Mesendoderm (in vitro differentiated cells): ENCODE data around the gene TWNK. TPM values are rescaled to one million over a fixed set of nuclear protein-coding genes. Genes with fewer than 3 reads are reported as not detected.

ENCODE experiments used
- DNase-seq: peaks from one replicate; pipeline ENCODE4 v3.0.0; 2013
- H2AK5ac ChIP-seq: 2 replicates; pipeline ENCODE4 v1.6.1; 2013; ENCODE audit warnings: low read length, inconsistent platforms
- H2BK120ac ChIP-seq: 2 replicates; pipeline ENCODE4 v1.6.1; 2013; ENCODE audit warnings: low read depth, mild to moderate bottlenecking, low read length, moderate library complexity, mixed read lengths
- H2BK15ac ChIP-seq: replicated peaks from 2 replicates; pipeline ENCODE4 v1.6.1; 2013; ENCODE audit warnings: low read depth, mild to moderate bottlenecking, moderate library complexity
- H2BK5ac ChIP-seq: 2 replicates; pipeline ENCODE4 v1.6.1; 2013; ENCODE audit warnings: low read length, inconsistent platforms
- H3K18ac ChIP-seq: 2 replicates; pipeline ENCODE4 v1.6.1; 2013; ENCODE audit warnings: mild to moderate bottlenecking, low read length, mixed read lengths
- H3K23ac ChIP-seq: one replicate; pipeline ENCODE4 v1.6.1; 2013; ENCODE audit warnings: low read length
- H3K27ac ChIP-seq: 2 replicates; pipeline ENCODE4 v1.5.1; 2013; ENCODE audit warnings: low read depth, mild to moderate bottlenecking, inconsistent platforms, low read length, moderate library complexity
- H3K27me3 ChIP-seq: 2 replicates; pipeline ENCODE4 v1.6.1; 2013; ENCODE audit warnings: low read length, control low read depth, mild to moderate bottlenecking, inconsistent platforms; ENCODE audit not compliant: insufficient read depth, poor library complexity
- H3K36me3 ChIP-seq: 2 replicates; pipeline ENCODE4 v1.6.1; 2013; ENCODE audit warnings: low read length, inconsistent platforms; ENCODE audit not compliant: control insufficient read depth, insufficient read depth
- H3K4ac ChIP-seq: one replicate; pipeline ENCODE4 v1.6.1; 2013; ENCODE audit warnings: low read depth, mild to moderate bottlenecking, low read length, moderate library complexity
- H3K4me1 ChIP-seq: 2 replicates; pipeline ENCODE4 v1.6.1; 2013; ENCODE audit warnings: low read depth, low read length, inconsistent platforms; ENCODE audit not compliant: control insufficient read depth
- H3K4me2 ChIP-seq: 2 replicates; pipeline ENCODE4 v1.6.1; 2013; ENCODE audit warnings: low read length
- H3K4me3 ChIP-seq: 2 replicates; pipeline ENCODE4 v1.5.1; 2013; ENCODE audit warnings: mild to moderate bottlenecking, low read length
- H3K56ac ChIP-seq: one replicate; pipeline ENCODE4 v1.6.1; 2013; ENCODE audit warnings: low read length
- H3K79me1 ChIP-seq: 2 replicates; pipeline ENCODE4 v1.6.1; 2013; ENCODE audit warnings: low read length, inconsistent platforms
- H3K79me2 ChIP-seq: 2 replicates; pipeline ENCODE4 v1.6.1; 2013; ENCODE audit warnings: mild to moderate bottlenecking, low read length; ENCODE audit not compliant: control insufficient read depth, insufficient read depth
- H3K9ac ChIP-seq: 2 replicates; pipeline ENCODE4 v1.6.1; 2013; ENCODE audit warnings: low read length, inconsistent platforms
- H4K5ac ChIP-seq: one replicate; pipeline ENCODE4 v1.6.1; 2013; ENCODE audit warnings: low read length
- H4K8ac ChIP-seq: one replicate; pipeline ENCODE4 v1.6.1; 2013; ENCODE audit warnings: low read depth, mild to moderate bottlenecking, control low read depth, low read length, moderate library complexity
- WGBS: extraction: QIAGEN DNeasy Blood & Tissue Kit; methylation state at CpG from one replicate; pipeline ENCODE4 v1.1.7; 2013; ENCODE audit warnings: low lambda C conversion rate, missing lambda C conversion rate; ENCODE audit not compliant: insufficient coverage; ENCODE audit errors: extremely low coverage; 5-methylcytosine and 5-hydroxymethylcytosine counted together
- small RNA-seq: library from polyadenylated mRNA; stranded (forward); fragments of <200 nt; extraction: miRNeasy Mini kit (QIAGEN cat#:217004); gene quantifications from one replicate; pipeline ENCODE3, GENCODE V24; 2013; ENCODE audit not compliant: insufficient read depth

Gene TWNK

DNA sequence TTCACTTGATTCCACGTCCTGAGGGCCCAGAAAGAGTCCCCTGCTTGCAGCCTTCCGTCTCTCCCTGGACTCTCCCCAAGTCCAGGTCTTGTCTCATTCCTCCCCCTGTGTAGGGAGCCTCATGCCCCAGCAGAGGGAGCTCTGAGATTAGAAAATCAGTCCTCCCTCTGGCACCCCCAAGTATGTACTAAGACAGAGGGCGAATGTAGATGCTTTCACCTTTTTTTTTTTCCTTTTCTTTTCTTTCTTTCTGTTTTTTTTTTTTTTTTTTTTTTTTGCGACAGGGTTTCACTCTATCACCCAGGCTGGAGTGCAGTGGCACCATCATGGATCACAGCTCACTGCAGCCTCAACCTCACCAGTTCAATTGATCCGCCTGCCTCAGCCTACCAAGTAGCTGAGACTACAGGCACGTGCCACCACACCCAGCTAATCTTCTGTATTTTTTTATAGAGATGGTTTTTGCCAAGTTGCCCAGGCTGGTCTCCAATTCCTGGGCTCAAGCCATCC lies 54.0 kb downstream of the TWNK start:
- no peak overlapping the region for H2BK120ac ChIP-seq
- H3K9ac ChIP-seq, result no peak overlapping the region
- no peak overlapping the region for H3K27ac ChIP-seq
- no peaks in the 10 kb centered on the region for H3K79me1 ChIP-seq
- no peak overlapping the region for H4K5ac ChIP-seq
- no peak overlapping the region for H3K56ac ChIP-seq
- H3K79me2 ChIP-seq, result no peaks in the 10 kb centered on the region
- H3K4me3 ChIP-seq, result no peak overlapping the region
- peaks cover 5% of the 10 kb centered on the region for H3K4me1 ChIP-seq
- no peak overlapping the region for H3K18ac ChIP-seq
- H4K8ac ChIP-seq, result no peak overlapping the region
- no peak overlapping the region for H2AK5ac ChIP-seq
- no peak overlapping the region for H3K23ac ChIP-seq
- no peaks in the 10 kb centered on the region for H3K36me3 ChIP-seq
- H3K4me2 ChIP-seq, result no peak overlapping the region
- no peak overlapping the region for H3K4ac ChIP-seq
- H3K27me3 ChIP-seq, result peaks cover 7% of the 10 kb centered on the region
- H2BK15ac ChIP-seq, result no peak overlapping the region
- peak; percentile 90 for DNase-seq
- no peak overlapping the region for H2BK5ac ChIP-seq
- no CpG with 5 or more reads among the region's 6 CpGs for WGBS

DNA sequence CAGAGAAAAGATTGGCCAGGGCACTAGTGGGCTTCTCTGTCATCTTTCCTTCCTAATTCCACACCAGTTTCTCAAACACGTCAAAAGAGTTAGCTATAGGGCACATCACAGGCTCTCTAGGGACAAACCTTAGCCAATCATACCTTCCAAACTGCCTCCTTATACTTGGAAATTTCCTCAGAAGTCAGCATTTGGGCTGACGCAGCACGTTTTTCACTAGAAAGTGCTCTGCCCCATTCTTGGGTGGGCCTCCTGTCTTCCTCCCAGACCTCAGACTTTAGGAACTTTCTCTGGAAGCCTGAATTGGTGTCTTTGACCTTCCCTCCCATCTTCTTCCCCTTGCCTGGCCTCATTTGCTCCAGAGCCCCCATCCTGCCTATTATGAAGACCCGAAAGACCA lies 54.8 kb downstream of the TWNK start:
- Histone ChIP-seq H2BK15ac (no peak overlapping the region), H3K36me3 (no peaks in the 10 kb centered on the region), H3K18ac (no peak overlapping the region), H3K4ac (no peak overlapping the region), H2BK5ac (no peak overlapping the region), H4K8ac (no peak overlapping the region), H2AK5ac (no peak overlapping the region), H3K27ac (no peak overlapping the region), H3K4me2 (no peak overlapping the region), H4K5ac (no peak overlapping the region), H3K27me3 (peaks cover 15% of the 10 kb centered on the region), H3K4me3 (no peak overlapping the region), H3K9ac (peak overlapping the region; percentile 57), H3K4me1 (peaks cover 7% of the 10 kb centered on the region), H2BK120ac (no peak overlapping the region), H3K23ac (no peak overlapping the region), H3K56ac (peak overlapping the region; percentile 81), H3K79me1 (no peaks in the 10 kb centered on the region), H3K79me2 (no peaks in the 10 kb centered on the region)
- DNase-seq, result no peak
- WGBS, result no CpG with 5 or more reads among the region's 4 CpGs

DNA sequence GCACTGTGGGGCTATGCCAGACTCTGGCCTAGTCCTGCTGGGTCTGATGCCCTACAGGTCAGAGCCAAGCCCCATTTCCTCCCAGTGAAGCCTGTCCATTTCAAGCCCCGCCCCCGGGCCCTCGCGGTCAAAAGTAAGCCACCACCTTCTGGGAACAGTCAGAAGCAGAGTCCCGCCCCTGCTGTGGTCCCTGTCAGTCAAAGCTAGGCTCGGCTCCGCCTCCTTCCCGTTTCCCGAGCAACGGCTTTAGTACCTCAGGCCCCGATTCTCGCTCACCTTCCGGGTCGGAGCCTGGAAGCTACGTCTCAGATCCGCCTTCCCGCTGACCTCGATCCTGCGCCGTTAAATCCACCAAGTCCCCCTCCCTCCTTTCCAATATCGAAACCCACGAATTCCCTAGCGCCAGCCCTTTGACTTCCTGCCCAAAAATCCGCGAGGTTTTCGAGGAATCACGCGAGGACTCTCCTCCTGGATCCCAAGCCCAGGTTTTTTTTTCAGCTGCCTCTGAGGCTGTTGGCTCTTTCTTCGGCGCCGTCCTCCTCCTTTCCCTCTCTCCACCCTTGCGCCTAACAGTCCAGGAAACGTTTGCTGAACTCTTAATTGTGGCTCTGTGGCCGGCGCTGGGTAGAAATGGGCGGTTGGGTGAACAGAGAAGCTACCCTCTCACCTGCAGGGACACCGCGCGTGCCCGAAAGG lies 55.5 kb downstream of the TWNK start:
- Histone ChIP-seq H3K27me3 (peaks cover 22% of the 10 kb centered on the region), H3K23ac (no peak overlapping the region), H2BK5ac (no peak overlapping the region), H3K18ac (peak overlapping the region; percentile 24), H3K79me2 (no peaks in the 10 kb centered on the region), H2BK120ac (no peak overlapping the region), H3K56ac (peak overlapping the region; percentile 94), H3K79me1 (no peaks in the 10 kb centered on the region), H3K4ac (peak overlapping the region; percentile 39), H3K4me1 (peaks cover 7% of the 10 kb centered on the region), H3K27ac (peak overlapping the region; percentile 67), H3K9ac (peak overlapping the region; percentile 82), H4K8ac (no peak overlapping the region), H2BK15ac (no peak overlapping the region), H3K4me3 (peak overlapping the region; percentile 64), H2AK5ac (no peak overlapping the region), H3K36me3 (no peaks in the 10 kb centered on the region), H4K5ac (no peak overlapping the region), H3K4me2 (peak overlapping the region; percentile 64)
- WGBS, result no CpG with 5 or more reads among the region's 40 CpGs
- peak; percentile 98 for DNase-seq

DNA sequence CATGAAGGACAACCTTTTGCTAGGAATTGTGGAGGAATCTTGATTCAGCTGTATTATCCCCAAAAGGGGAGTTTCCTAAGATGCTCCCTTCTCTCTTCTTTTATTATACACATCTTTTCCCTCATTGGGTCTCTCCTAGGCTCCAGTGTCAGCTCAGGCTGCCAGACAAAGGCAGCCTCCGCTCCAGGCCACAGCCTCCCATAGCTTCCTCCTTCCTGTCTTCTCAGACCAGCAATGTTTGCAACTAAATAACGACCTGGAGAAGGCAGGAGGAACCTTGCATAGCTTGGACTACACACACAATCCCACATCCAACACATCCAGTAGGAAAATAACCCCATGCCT lies 56.0 kb downstream of the TWNK start:
- H3K9ac ChIP-seq, result peak overlapping the region; percentile 82
- no peak overlapping the region for H4K5ac ChIP-seq
- no peaks in the 10 kb centered on the region for H3K79me2 ChIP-seq
- H4K8ac ChIP-seq, result no peak overlapping the region
- H2BK5ac ChIP-seq, result no peak overlapping the region
- peaks cover 7% of the 10 kb centered on the region for H3K4me1 ChIP-seq
- no peaks in the 10 kb centered on the region for H3K79me1 ChIP-seq
- peak overlapping the region; percentile 64 for H3K4me2 ChIP-seq
- H3K18ac ChIP-seq, result peak overlapping the region; percentile 24
- H2AK5ac ChIP-seq, result no peak overlapping the region
- H3K4ac ChIP-seq, result no peak overlapping the region
- H3K23ac ChIP-seq, result no peak overlapping the region
- H2BK120ac ChIP-seq, result no peak overlapping the region
- no peaks in the 10 kb centered on the region for H3K36me3 ChIP-seq
- no peak overlapping the region for H2BK15ac ChIP-seq
- H3K56ac ChIP-seq, result peak overlapping the region; percentile 94
- peak overlapping the region; percentile 64 for H3K4me3 ChIP-seq
- no peak for DNase-seq
- no CpG with 5 or more reads among the region's 2 CpGs for WGBS
- peaks cover 27% of the 10 kb centered on the region for H3K27me3 ChIP-seq
- peak overlapping the region; percentile 67 for H3K27ac ChIP-seq

Small RNA genes within 50 kb of the gene (small RNA-seq; reads per million reads assigned to genes)
- not detected for gene MIR608
